ENCODE data around the gene ITGA6.

Gene ITGA6

GRCh38 chr2:172431993-172432392, 4.6 kb downstream of the ITGA6 start:
- DNase-seq (ENCODE audit: low read depth): no peak
- no peak overlapping the region for H3K4me3 ChIP-seq (ENCODE audit: low read depth, low read length)
- no peak for TF ChIP-seq CTCF (IDR thresholded peaks at IDR 0.05; ENCODE audit: control insufficient read depth, extremely low read depth, insufficient read depth)

- TF ChIP-seq CTCF (IDR thresholded peaks at IDR 0.05; ENCODE audit: control insufficient read depth, extremely low read depth, insufficient read depth): no peak
- no peak overlapping the region for H3K4me3 ChIP-seq (ENCODE audit: low read depth, low read length)
- no peak for DNase-seq (ENCODE audit: low read depth)
These were observed 5.8 kb downstream of the ITGA6 start for GRCh38 chr2:172433144-172433543.

- no peak for TF ChIP-seq CTCF (IDR thresholded peaks at IDR 0.05; ENCODE audit: control insufficient read depth, extremely low read depth, insufficient read depth)
- no peak for DNase-seq (ENCODE audit: low read depth)
These were observed 7.6 kb downstream of the ITGA6 start for GRCh38 chr2:172434821-172435605.

GRCh38 chr2:172435606-172435911, 8.2 kb downstream of the ITGA6 start:
- H3K4me3 ChIP-seq (ENCODE audit: low read depth, low read length): no peak overlapping the region
- no peak for DNase-seq (ENCODE audit: low read depth)
- TF ChIP-seq CTCF (IDR thresholded peaks at IDR 0.05; ENCODE audit: control insufficient read depth, extremely low read depth, insufficient read depth): no peak

More at GRCh38 chr2:172434821-172435605, 7.6 kb downstream of the ITGA6 start:
- H3K4me3 ChIP-seq (ENCODE audit: low read depth, low read length): no peak overlapping the region

GRCh38 chr2:172436889-172437288, 9.5 kb downstream of the ITGA6 start:
- TF ChIP-seq CTCF (IDR thresholded peaks at IDR 0.05; ENCODE audit: control insufficient read depth, extremely low read depth, insufficient read depth): no peak
- H3K4me3 ChIP-seq (ENCODE audit: low read depth, low read length): no peak overlapping the region
- no peak for DNase-seq (ENCODE audit: low read depth)

- H3K4me3 ChIP-seq (ENCODE audit: low read depth, low read length): no peak overlapping the region
- no peak for DNase-seq (ENCODE audit: low read depth)
- no peak for TF ChIP-seq CTCF (IDR thresholded peaks at IDR 0.05; ENCODE audit: control insufficient read depth, extremely low read depth, insufficient read depth)
These were observed 10.3 kb downstream of the ITGA6 start for GRCh38 chr2:172437419-172438341.
